Liver (tissue), 9 donors: ENCODE data around the gene NEXMIF. TPM values are rescaled to one million over a fixed set of nuclear protein-coding genes. Genes with fewer than 3 reads are reported as not detected.
A peak's percentile ranks its signal among the peaks of the same experiment; 100 is the strongest.

Experiments
- DNase-seq: peaks from one replicate; pipeline ENCODE4 v3.0.0-alpha.2; 2017; ENCODE audit warnings: low spot score
- H3K27ac ChIP-seq, 2 donors: one replicate each; pipeline ENCODE4 v1.7.0; 2013; ENCODE audit warnings: inconsistent platforms in 2 of 2, low read length in 2 of 2, control low read depth in 1 of 2, low read depth in 1 of 2, mild to moderate bottlenecking in 1 of 2
- H3K27me3 ChIP-seq, 4 donors: one replicate each; pipeline versions ENCODE4 v1.6.1 to v1.7.0; 2013; ENCODE audit warnings: low read length in 3 of 4, inconsistent platforms in 1 of 4, mild to moderate bottlenecking in 1 of 4, moderate library complexity in 1 of 4; ENCODE audit not compliant: control insufficient read depth in 4 of 4, insufficient read depth in 4 of 4
- H3K36me3 ChIP-seq, 4 donors: one replicate each; pipeline versions ENCODE4 v1.6.1 to v1.7.0; 2013; ENCODE audit warnings: low read length in 3 of 4, mild to moderate bottlenecking in 3 of 4, low read depth in 1 of 4, moderate library complexity in 1 of 4; ENCODE audit not compliant: control insufficient read depth in 4 of 4, insufficient read depth in 3 of 4
- H3K4me1 ChIP-seq, 4 donors: one replicate each; pipeline versions ENCODE4 v1.6.1 to v1.7.0; 2013; ENCODE audit warnings: low read length in 3 of 4, mild to moderate bottlenecking in 3 of 4, moderate library complexity in 1 of 4; ENCODE audit not compliant: control insufficient read depth in 4 of 4, insufficient read depth in 4 of 4
- H3K4me3 ChIP-seq, 3 donors: one replicate each; pipeline versions ENCODE4 v1.6.1 to v1.7.0; 2013; ENCODE audit warnings: low read length in 3 of 3, control low read depth in 1 of 3, low read depth in 1 of 3, mild to moderate bottlenecking in 1 of 3
- H3K9ac ChIP-seq, 2 donors: one replicate each; pipeline ENCODE4 v1.7.0; 2013; ENCODE audit warnings: low read length in 2 of 2, mild to moderate bottlenecking in 2 of 2, moderate library complexity in 2 of 2, control low read depth in 1 of 2, low read depth in 1 of 2
- H3K9me3 ChIP-seq, 4 donors: one replicate each; pipeline versions ENCODE4 v1.6.1 to v1.7.0; 2013; ENCODE audit warnings: low read length in 3 of 4; ENCODE audit not compliant: control insufficient read depth in 4 of 4
- GABPA ChIP-seq, 2 donors: IDR thresholded peaks in 1 of 2; conservative IDR thresholded peaks in 1 of 2; 2 replicates each; pipeline ENCODE4 v1.6.1; 2016; ENCODE audit warnings: antibody characterized with exemption in 2 of 2, mild to moderate bottlenecking in 1 of 2, moderate library complexity in 1 of 2
- HNF4A ChIP-seq, 2 donors: conservative IDR thresholded peaks; 2 replicates each; pipeline ENCODE4 v1.6.1; 2016; ENCODE audit warnings: antibody characterized with exemption in 2 of 2, mild to moderate bottlenecking in 2 of 2
- JUND ChIP-seq, 2 donors: IDR thresholded peaks; 2 replicates each; pipeline ENCODE4 v1.6.1; 2016; ENCODE audit warnings: antibody characterized with exemption in 2 of 2
- NR2F2 ChIP-seq: IDR thresholded peaks from 2 replicates; pipeline ENCODE4 v1.6.1; 2016; ENCODE audit warnings: antibody characterized with exemption
- REST ChIP-seq: IDR thresholded peaks from 2 replicates; pipeline ENCODE4 v1.6.1; 2016; ENCODE audit warnings: antibody characterized with exemption, mild to moderate bottlenecking
- RXRA ChIP-seq, 2 donors: IDR thresholded peaks; 2 replicates each; pipeline ENCODE4 v1.6.1; 2017 to 2018; ENCODE audit warnings: antibody characterized with exemption in 2 of 2, mild to moderate bottlenecking in 1 of 2
- ZBTB33 ChIP-seq: IDR thresholded peaks from 2 replicates; pipeline ENCODE4 v1.6.1; 2016; ENCODE audit warnings: antibody characterized with exemption
- WGBS: extraction: QIAGEN DNeasy Blood & Tissue Kit; methylation state at CpG from one replicate; pipeline ENCODE4 v1.1.7; 2013; 5-methylcytosine and 5-hydroxymethylcytosine counted together
- polyA plus RNA-seq, 2 donors: library from polyadenylated mRNA; stranded (reverse) in 1 of 2; unstranded in 1 of 2; fragments of 200-250 nt in 1 of 2; fragments of >200 nt in 1 of 2; fragmentation: Nextera tagmentation in 1 of 2; extraction: Ambion mirVana in 1 of 2; gene quantifications; one replicate each; pipeline versions ENCODE4 v1.2.1 to v1.2.3, GENCODE V29; 2013 to 2015
- total RNA-seq, 2 donors: library from RNA; depleted of rRNA; stranded (reverse); fragments of >200 nt; gene quantifications; one replicate each; pipeline ENCODE4 v1.2.3, GENCODE V29; 2014
- TF ChIP-seq, protein P1 (sequence below): IDR thresholded peaks from 2 replicates; pipeline ENCODE4 v1.6.1; 2016; ENCODE audit warnings: antibody characterized with exemption
- TF ChIP-seq, protein P2 (sequence below): IDR thresholded peaks from 2 replicates; pipeline ENCODE4 v1.6.1; 2016; ENCODE audit warnings: antibody characterized with exemption
- donor health status: healthy.
- donor health status: healthy.
- donor health status: healthy.
- donor health status: healthy.
- donor health status: healthy.

The NEXMIF gene
- total and polyA plus RNA-seq, 4 donors = 0.01 to 0.42 (median 0.06) TPM

DNA sequence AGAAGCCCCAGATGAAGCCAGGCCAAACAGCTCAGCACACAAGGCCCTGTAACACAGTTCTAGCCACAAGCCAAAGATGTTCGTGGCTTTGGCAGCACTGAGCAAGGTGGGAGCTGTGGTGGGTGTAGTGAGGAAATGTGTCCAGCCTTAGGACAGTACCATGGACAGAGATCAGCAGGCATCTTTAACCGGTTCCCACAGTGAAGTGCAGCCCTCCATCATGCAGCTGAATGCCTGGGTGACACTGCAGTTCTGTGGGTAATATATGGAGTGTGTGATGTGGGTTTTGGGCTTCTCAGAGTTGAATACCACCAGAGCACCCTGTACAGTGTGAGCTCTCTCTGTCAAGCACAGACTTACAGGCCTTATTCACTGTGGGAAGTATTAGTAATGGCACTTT is 6.0 kb upstream of the NEXMIF start:
- TF ChIP-seq REST (peak; percentile 92), RXRA (IDR thresholded peaks at IDR 0.05) (no peak)
- Histone ChIP-seq H3K27ac (no peak overlapping the region), H3K4me1 (no peaks in the 10 kb centered on the region), H3K4me3 (no peak overlapping the region), H3K27me3 (peaks cover 0 to 2% (median under 1%) of the 10 kb centered on the region in 4 donors), H3K9ac (no peak overlapping the region), H3K9me3 (no peaks in the 10 kb centered on the region), H3K36me3 (no peaks in the 10 kb centered on the region)
- DNase-seq = no peak
- WGBS = 19% methylated on average over 2 of the region's 2 CpGs

GRCh38 chrX:74924449-74925224 is 615 bp downstream of the NEXMIF start:
- Histone ChIP-seq H3K4me1 (peaks cover 2 to 9% (median 4%) of the 10 kb centered on the region in 4 donors), H3K9me3 (no peaks in the 10 kb centered on the region), H3K27ac (no peak overlapping the region), H3K27me3 (peaks cover 0 to 11% (median 2%) of the 10 kb centered on the region in 4 donors), H3K36me3 (no peaks in the 10 kb centered on the region), H3K9ac (no peak overlapping the region), H3K4me3 (peak overlapping the region in 2 of 3 donors; percentile 37 to 45)
- WGBS = 5% methylated on average over 81 of the region's 81 CpGs
- TF ChIP-seq ZBTB33 (no peak), REST (no peak), NR2F2 (no peak), GABPA (IDR thresholded peaks at IDR 0.05 in 1 of 2, conservative IDR thresholded peaks at IDR 0.05 in 1 of 2) (no peak), JUND (IDR thresholded peaks at IDR 0.05) (no peak), HNF4A (conservative IDR thresholded peaks at IDR 0.05) (no peak)
- TF ChIP-seq, protein P1, sequence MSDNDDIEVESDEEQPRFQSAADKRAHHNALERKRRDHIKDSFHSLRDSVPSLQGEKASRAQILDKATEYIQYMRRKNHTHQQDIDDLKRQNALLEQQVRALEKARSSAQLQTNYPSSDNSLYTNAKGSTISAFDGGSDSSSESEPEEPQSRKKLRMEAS = no peak
- TF ChIP-seq, protein P2, sequence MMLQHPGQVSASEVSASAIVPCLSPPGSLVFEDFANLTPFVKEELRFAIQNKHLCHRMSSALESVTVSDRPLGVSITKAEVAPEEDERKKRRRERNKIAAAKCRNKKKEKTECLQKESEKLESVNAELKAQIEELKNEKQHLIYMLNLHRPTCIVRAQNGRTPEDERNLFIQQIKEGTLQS = no peak
- DNase-seq = peak; percentile 32
